GM12878 (cell line): Measurements from ENCODE around the gene ZFP36. TPM values are rescaled to one million over a fixed set of nuclear protein-coding genes. Genes with fewer than 3 reads are reported as not detected.

Source experiments
- ATAC-seq: fragments of 200-7000 bp; cut with Tn5 transposase; 3 replicates; pipeline ENCODE4 v1.9.1; 2020; ENCODE audit warnings: mild to moderate bottlenecking, moderate library complexity
- BruUV-seq: library from RNA; stranded (reverse); fragments of 400-500 nt; replicated peaks from 2 replicates; lab custom pipeline; 2021; lab: Mats Ljungman, UMichigan
- CTCF ChIA-PET: fragments of 300-600 bp; sonication (Branson Sonifier 250); formaldehyde crosslinking; extraction: SDS; loops from one replicate; lab custom pipeline; 2021; ENCODE audit warnings: inconsistent platforms; lab: Yijun Ruan, JAX
- POLR2A ChIA-PET: fragments of 350-600 bp; formaldehyde crosslinking; extraction: SDS; loops from one replicate; lab custom pipeline; 2021; ENCODE audit warnings: inconsistent platforms; lab: Charles Lee
- RAD21 ChIA-PET: fragments of 300-600 bp; sonication (Branson Sonifier 250); formaldehyde crosslinking; loops from one replicate; lab custom pipeline; 2023; ENCODE audit warnings: antibody characterized with exemption; ENCODE audit not compliant: unreplicated experiment; lab: Charles Lee
- SMC1A ChIA-PET: fragments of 300-600 bp; sonication (Branson Sonifier 250); formaldehyde crosslinking; loops from one replicate; lab custom pipeline; 2023; ENCODE audit not compliant: unreplicated experiment, uncharacterized antibody; lab: Charles Lee
- DNase-seq: peaks from one replicate; pipeline ENCODE4 v3.0.0-alpha.2; 2011; ENCODE audit warnings: low read depth, low spot score
- FAIRE-seq: peaks from 3 replicates; lab custom pipeline; 2011; peaks lifted over from hg19 to GRCh38; lab: Jason Lieb, UNC
- H2AFZ ChIP-seq: 2 replicates; pipeline ENCODE4 v1.6.0; 2011; ENCODE audit warnings: low read depth, low read length, control low read depth; ENCODE audit not compliant: control insufficient read depth
- H3K27ac ChIP-seq: 2 replicates; pipeline ENCODE4 v1.5.1; 2011; ENCODE audit warnings: control low read depth; ENCODE audit not compliant: control insufficient read depth, insufficient read depth
- H3K27me3 ChIP-seq, 2 experiments: replicated peaks in 1 of 2; 2 replicates each; pipeline versions ENCODE4 v1.6.0 to v1.6.1; 2011; ENCODE audit warnings: low read length in 1 of 2; ENCODE audit not compliant: control insufficient read depth in 2 of 2, insufficient read depth in 2 of 2
- H3K36me3 ChIP-seq, 2 experiments: 2 replicates each; pipeline ENCODE4 v1.5.1; 2011; ENCODE audit warnings: low read length in 1 of 2; ENCODE audit not compliant: control insufficient read depth in 2 of 2, insufficient read depth in 2 of 2
- H3K4me1 ChIP-seq: 2 replicates; pipeline ENCODE4 v1.6.1; 2011; ENCODE audit warnings: mild to moderate bottlenecking, low read length, moderate library complexity, mixed read lengths; ENCODE audit not compliant: control insufficient read depth, insufficient read depth
- H3K4me2 ChIP-seq: 2 replicates; pipeline ENCODE4 v1.6.0; 2011; ENCODE audit warnings: control low read depth; ENCODE audit not compliant: control insufficient read depth, insufficient read depth
- H3K4me3 ChIP-seq: fragments of 200-600 bp; sonication (generic); 2 replicates; pipeline ENCODE4 v1.5.1; 2016
- H3K79me2 ChIP-seq: 2 replicates; pipeline ENCODE4 v1.6.0; 2011; ENCODE audit warnings: low read length; ENCODE audit not compliant: control insufficient read depth, insufficient read depth
- H3K9ac ChIP-seq: 2 replicates; pipeline ENCODE4 v1.8.0; 2011; ENCODE audit warnings: low read length, control low read depth, mixed read lengths; ENCODE audit not compliant: control insufficient read depth, insufficient read depth
- H3K9me3 ChIP-seq: replicated peaks from 3 replicates; pipeline ENCODE4 v1.5.1; 2011; ENCODE audit warnings: mild to moderate bottlenecking, low read length; ENCODE audit not compliant: control insufficient read depth, insufficient read depth
- H4K20me1 ChIP-seq: 2 replicates; pipeline ENCODE4 v1.6.0; 2011; ENCODE audit not compliant: control insufficient read depth, insufficient read depth
- CREM ChIP-seq: IDR thresholded peaks from 2 replicates; pipeline ENCODE4 v1.6.1; 2014; ENCODE audit warnings: antibody characterized with exemption, low read depth
- JUNB ChIP-seq: IDR thresholded peaks from 2 replicates; pipeline ENCODE4 v1.6.1; 2016; ENCODE audit warnings: antibody characterized with exemption, mild to moderate bottlenecking
- KDM1A ChIP-seq: fragments of 200-600 bp; sonication (generic); IDR thresholded peaks from 2 replicates; pipeline ENCODE4 v1.6.1; 2016; ENCODE audit warnings: borderline replicate concordance
- PML ChIP-seq: IDR thresholded peaks from 2 replicates; pipeline ENCODE4 v1.6.1; 2012; ENCODE audit warnings: low read length, inconsistent platforms
- POLR2AphosphoS5 ChIP-seq: IDR thresholded peaks from 2 replicates; pipeline ENCODE4 v1.6.1; 2011; ENCODE audit warnings: mild to moderate bottlenecking, low read length, inconsistent platforms
- SIX5 ChIP-seq: IDR thresholded peaks from 2 replicates; pipeline ENCODE4 v1.6.1; 2011; ENCODE audit warnings: mild to moderate bottlenecking, low read depth, low read length, moderate library complexity; ENCODE audit not compliant: severe bottlenecking
- TAF1 ChIP-seq: IDR thresholded peaks from 2 replicates; pipeline ENCODE4 v1.6.1; 2011; ENCODE audit warnings: mild to moderate bottlenecking, low read depth, low read length, borderline replicate concordance
- TCF3 ChIP-seq: IDR thresholded peaks from 2 replicates; pipeline ENCODE4 v1.6.1; 2012; ENCODE audit warnings: low read depth, mild to moderate bottlenecking, low read length, borderline replicate concordance; ENCODE audit not compliant: insufficient read depth
- ZSCAN29 ChIP-seq: fragments of 450-650 bp; IDR thresholded peaks from 2 replicates; pipeline ENCODE4 v1.6.1; 2017; ENCODE audit warnings: mild to moderate bottlenecking, moderate library complexity
- WGBS: methylation state at CpG from one replicate; pipeline ENCODE4 v1.1.6; 2016; ENCODE audit warnings: low lambda C conversion rate; ENCODE audit not compliant: insufficient replicate concordance, insufficient coverage; ENCODE audit errors: missing lambda C conversion rate; 5-methylcytosine and 5-hydroxymethylcytosine counted together
- in situ Hi-C: fragments of 300-500 bp; cut with MboI; formaldehyde crosslinking; loops from 9 replicates; pipeline ENCODE4 v1.14.3; 2018; ENCODE audit warnings: mixed read lengths
- intact Hi-C: fragments of 100-400 bp; cut with micrococcal nuclease; formaldehyde crosslinking; loops from one replicate; pipeline ENCODE4 v1.14.2; 2022; ENCODE audit not compliant: unreplicated experiment
- polyA plus RNA-seq, 11 experiments: library from polyadenylated mRNA; depleted of rRNA in 4 of 11; unstranded in 6 of 11; stranded (reverse) in 5 of 11; fragments of >200 nt; fragmentation: Nextera tagmentation in 4 of 11; fragmentation: Illumina TruSeq in 1 of 11; extraction: Ambion mirVana in 4 of 11; extraction: Trizol in 1 of 11; gene quantifications; 1 replicate in 1 of 11; 2 replicates in 10 of 11; pipeline versions ENCODE4 v1.2.1 to v1.2.3, GENCODE V29; 2011 to 2016; ENCODE audit warnings: inconsistent platforms in 2 of 11, missing spikeins in 2 of 11, low read depth in 1 of 11
- total RNA-seq, 4 experiments: library from RNA; depleted of rRNA in 3 of 4; stranded (reverse); fragments of >200 nt in 3 of 4; fragmentation: Illumina TruSeq in 1 of 4; extraction: Trizol in 1 of 4; gene quantifications; 2 replicates each; pipeline versions ENCODE4 v1.2.1 to v1.2.3, GENCODE V29; 2013 to 2021
- TF ChIP-seq, protein P1 (sequence below): fragments of 450-650 bp; formaldehyde crosslinking; IDR thresholded peaks from 2 replicates; pipeline ENCODE4 v1.4.0; 2020; ENCODE audit warnings: mild to moderate bottlenecking, moderate library complexity
- TF ChIP-seq, protein P2 (sequence below): IDR thresholded peaks from 2 replicates; pipeline ENCODE4 v1.6.1; 2012; ENCODE audit warnings: improper control_type of control experiment, low read depth, low read length; ENCODE audit not compliant: insufficient replicate concordance
- TF ChIP-seq, protein P3 (sequence below): IDR thresholded peaks from 2 replicates; pipeline ENCODE4 v1.6.1; 2012; ENCODE audit warnings: low read depth, low read length, improper control_type of control experiment

ZFP36 gene
- total and polyA plus RNA-seq, 10 of the 15 experiments (the other 5 are each of a cell fraction or from before 2014, with no cell fraction given), result 5.3 to 55.0 (median 18.1) TPM

DNA sequence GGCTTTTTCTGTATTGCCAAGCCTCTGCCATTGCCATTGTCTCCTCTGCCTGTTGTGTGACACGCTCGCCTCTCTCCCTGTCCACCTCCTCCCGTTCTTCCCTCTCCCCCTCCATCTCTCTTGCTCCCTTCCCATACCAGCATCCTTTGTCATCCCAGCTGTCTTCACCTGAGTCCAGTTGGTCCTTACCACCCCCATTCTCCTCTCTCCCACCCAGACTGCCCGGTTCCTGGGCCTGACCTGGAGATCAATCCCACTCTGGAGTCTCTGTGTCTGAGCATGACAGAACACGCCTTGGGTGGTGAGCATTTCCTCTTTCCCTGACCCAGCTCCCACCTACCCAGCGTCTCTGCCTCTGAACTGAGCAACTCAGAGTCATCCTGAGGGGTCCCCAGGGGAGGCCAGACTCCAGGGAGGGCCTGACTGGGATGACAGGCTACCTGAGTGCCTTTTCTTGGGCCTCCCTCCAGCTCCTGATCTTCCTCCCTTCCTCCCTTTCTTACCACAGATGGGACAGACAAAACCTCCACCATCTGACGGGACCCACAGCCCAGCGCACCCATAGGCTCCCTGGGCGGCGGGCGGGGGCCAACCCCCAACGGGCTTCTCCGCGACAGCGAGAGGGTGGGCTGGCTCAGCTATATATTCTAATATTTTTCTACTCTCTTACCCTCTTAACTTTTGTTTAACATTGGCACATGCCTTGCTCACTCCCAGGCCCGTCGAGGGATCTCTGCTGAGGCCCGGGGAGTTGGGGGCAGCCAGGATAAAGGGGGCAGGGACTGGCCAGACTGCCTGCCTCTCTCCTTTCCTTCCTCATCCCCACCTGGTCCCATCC lies 23.4 kb upstream of the ZFP36 start:
- ATAC-seq (no peak), FAIRE-seq (no peak), DNase-seq (no peak)
- intact Hi-C loops (no loop called here), in situ Hi-C loops (no loop called here)
- H3K36me3 ChIP-seq, result peaks cover 6 to 19% of the 10 kb centered on the region in 2 experiments
- H3K27me3 ChIP-seq, result no peaks in the 10 kb centered on the region
- WGBS, result 90% methylated on average over 18 of the region's 18 CpGs
- H4K20me1 ChIP-seq, result no peaks in the 10 kb centered on the region
- H3K4me2 ChIP-seq, result no peak overlapping the region
- no peak overlapping the region for H3K9ac ChIP-seq
- CTCF ChIA-PET, result interaction anchor here (1.0 kb wide), 1 partner anchor 263 kb away, joined by 3 read pairs; no protein-coding TSS in a partner anchor
- SMC1A ChIA-PET, result no interaction called here
- no peak overlapping the region for H2AFZ ChIP-seq
- H3K9me3 ChIP-seq, result no peaks in the 10 kb centered on the region
- BruUV-seq, result no TSS peak
- POLR2A ChIA-PET, result no interaction called here
- no peak overlapping the region for H3K4me3 ChIP-seq
- no peak overlapping the region for H3K27ac ChIP-seq
- no peaks in the 10 kb centered on the region for H3K79me2 ChIP-seq
- H3K4me1 ChIP-seq, result no peaks in the 10 kb centered on the region
- RAD21 ChIA-PET, result no interaction called here
- TF ChIP-seq, protein P1, sequence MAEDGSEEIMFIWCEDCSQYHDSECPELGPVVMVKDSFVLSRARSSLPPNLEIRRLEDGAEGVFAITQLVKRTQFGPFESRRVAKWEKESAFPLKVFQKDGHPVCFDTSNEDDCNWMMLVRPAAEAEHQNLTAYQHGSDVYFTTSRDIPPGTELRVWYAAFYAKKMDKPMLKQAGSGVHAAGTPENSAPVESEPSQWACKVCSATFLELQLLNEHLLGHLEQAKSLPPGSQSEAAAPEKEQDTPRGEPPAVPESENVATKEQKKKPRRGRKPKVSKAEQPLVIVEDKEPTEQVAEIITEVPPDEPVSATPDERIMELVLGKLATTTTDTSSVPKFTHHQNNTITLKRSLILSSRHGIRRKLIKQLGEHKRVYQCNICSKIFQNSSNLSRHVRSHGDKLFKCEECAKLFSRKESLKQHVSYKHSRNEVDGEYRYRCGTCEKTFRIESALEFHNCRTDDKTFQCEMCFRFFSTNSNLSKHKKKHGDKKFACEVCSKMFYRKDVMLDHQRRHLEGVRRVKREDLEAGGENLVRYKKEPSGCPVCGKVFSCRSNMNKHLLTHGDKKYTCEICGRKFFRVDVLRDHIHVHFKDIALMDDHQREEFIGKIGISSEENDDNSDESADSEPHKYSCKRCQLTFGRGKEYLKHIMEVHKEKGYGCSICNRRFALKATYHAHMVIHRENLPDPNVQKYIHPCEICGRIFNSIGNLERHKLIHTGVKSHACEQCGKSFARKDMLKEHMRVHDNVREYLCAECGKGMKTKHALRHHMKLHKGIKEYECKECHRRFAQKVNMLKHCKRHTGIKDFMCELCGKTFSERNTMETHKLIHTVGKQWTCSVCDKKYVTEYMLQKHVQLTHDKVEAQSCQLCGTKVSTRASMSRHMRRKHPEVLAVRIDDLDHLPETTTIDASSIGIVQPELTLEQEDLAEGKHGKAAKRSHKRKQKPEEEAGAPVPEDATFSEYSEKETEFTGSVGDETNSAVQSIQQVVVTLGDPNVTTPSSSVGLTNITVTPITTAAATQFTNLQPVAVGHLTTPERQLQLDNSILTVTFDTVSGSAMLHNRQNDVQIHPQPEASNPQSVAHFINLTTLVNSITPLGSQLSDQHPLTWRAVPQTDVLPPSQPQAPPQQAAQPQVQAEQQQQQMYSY (CRISPR knock-in tag), result no peak
- TF ChIP-seq KDM1A (no peak), CREM (no peak), ZSCAN29 (no peak), POLR2AphosphoS5 (no peak), JUNB (no peak), SIX5 (no peak), PML (no peak), TCF3 (no peak), TAF1 (no peak)
- TF ChIP-seq, protein P2, sequence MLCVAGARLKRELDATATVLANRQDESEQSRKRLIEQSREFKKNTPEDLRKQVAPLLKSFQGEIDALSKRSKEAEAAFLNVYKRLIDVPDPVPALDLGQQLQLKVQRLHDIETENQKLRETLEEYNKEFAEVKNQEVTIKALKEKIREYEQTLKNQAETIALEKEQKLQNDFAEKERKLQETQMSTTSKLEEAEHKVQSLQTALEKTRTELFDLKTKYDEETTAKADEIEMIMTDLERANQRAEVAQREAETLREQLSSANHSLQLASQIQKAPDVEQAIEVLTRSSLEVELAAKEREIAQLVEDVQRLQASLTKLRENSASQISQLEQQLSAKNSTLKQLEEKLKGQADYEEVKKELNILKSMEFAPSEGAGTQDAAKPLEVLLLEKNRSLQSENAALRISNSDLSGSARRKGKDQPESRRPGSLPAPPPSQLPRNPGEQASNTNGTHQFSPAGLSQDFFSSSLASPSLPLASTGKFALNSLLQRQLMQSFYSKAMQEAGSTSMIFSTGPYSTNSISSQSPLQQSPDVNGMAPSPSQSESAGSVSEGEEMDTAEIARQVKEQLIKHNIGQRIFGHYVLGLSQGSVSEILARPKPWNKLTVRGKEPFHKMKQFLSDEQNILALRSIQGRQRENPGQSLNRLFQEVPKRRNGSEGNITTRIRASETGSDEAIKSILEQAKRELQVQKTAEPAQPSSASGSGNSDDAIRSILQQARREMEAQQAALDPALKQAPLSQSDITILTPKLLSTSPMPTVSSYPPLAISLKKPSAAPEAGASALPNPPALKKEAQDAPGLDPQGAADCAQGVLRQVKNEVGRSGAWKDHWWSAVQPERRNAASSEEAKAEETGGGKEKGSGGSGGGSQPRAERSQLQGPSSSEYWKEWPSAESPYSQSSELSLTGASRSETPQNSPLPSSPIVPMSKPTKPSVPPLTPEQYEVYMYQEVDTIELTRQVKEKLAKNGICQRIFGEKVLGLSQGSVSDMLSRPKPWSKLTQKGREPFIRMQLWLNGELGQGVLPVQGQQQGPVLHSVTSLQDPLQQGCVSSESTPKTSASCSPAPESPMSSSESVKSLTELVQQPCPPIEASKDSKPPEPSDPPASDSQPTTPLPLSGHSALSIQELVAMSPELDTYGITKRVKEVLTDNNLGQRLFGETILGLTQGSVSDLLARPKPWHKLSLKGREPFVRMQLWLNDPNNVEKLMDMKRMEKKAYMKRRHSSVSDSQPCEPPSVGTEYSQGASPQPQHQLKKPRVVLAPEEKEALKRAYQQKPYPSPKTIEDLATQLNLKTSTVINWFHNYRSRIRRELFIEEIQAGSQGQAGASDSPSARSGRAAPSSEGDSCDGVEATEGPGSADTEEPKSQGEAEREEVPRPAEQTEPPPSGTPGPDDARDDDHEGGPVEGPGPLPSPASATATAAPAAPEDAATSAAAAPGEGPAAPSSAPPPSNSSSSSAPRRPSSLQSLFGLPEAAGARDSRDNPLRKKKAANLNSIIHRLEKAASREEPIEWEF, result no peak
- TF ChIP-seq, protein P3, sequence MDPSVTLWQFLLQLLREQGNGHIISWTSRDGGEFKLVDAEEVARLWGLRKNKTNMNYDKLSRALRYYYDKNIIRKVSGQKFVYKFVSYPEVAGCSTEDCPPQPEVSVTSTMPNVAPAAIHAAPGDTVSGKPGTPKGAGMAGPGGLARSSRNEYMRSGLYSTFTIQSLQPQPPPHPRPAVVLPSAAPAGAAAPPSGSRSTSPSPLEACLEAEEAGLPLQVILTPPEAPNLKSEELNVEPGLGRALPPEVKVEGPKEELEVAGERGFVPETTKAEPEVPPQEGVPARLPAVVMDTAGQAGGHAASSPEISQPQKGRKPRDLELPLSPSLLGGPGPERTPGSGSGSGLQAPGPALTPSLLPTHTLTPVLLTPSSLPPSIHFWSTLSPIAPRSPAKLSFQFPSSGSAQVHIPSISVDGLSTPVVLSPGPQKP, result no peak
